OCI-LY7 (cell line): ENCODE results near the gene KDM5C. TPM values are rescaled to one million over a fixed set of nuclear protein-coding genes. Genes with fewer than 3 reads are reported as not detected.

Experiments
- BruUV-seq: library from RNA; stranded (reverse); fragments of 400-500 nt; replicated peaks from 2 replicates; lab custom pipeline; 2021; lab: Mats Ljungman, UMichigan
- CTCF ChIA-PET: fragments of 300-600 bp; sonication (Branson Sonifier 250); formaldehyde crosslinking; loops from one replicate; lab custom pipeline; 2022; ENCODE audit warnings: antibody characterized with exemption; ENCODE audit not compliant: unreplicated experiment; lab: Charles Lee
- POLR2A ChIA-PET: fragments of 300-600 bp; sonication (Branson Sonifier 250); formaldehyde crosslinking; loops from one replicate; lab custom pipeline; 2022; ENCODE audit warnings: antibody characterized with exemption; lab: Charles Lee
- DNase-seq: peaks from one replicate; pipeline ENCODE4 v3.0.0-alpha.2; 2015; ENCODE audit warnings: low spot score
- H2AFZ ChIP-seq: fragments of 200-600 bp; sonication (generic), shearing (Covaris generic); 2 replicates; pipeline ENCODE4 v1.6.1; 2014; ENCODE audit warnings: mild to moderate bottlenecking, antibody characterized with exemption, low read length, moderate library complexity
- H3K27ac ChIP-seq: fragments of 200-600 bp; sonication (generic); 2 replicates; pipeline ENCODE4 v1.5.1; 2014; ENCODE audit warnings: mixed run types, low read depth, mild to moderate bottlenecking, moderate library complexity, low read length, inconsistent platforms; ENCODE audit not compliant: poor library complexity, severe bottlenecking
- H3K36me3 ChIP-seq: fragments of 200-600 bp; sonication (generic); 2 replicates; pipeline ENCODE4 v1.6.1; 2014; ENCODE audit warnings: mild to moderate bottlenecking, antibody characterized with exemption, low read length, moderate library complexity, mixed read lengths; ENCODE audit not compliant: insufficient read depth
- H3K4me1 ChIP-seq: fragments of 200-600 bp; sonication (generic); 2 replicates; pipeline ENCODE4 v1.5.1; 2014; ENCODE audit warnings: mild to moderate bottlenecking, low read length; ENCODE audit not compliant: insufficient read depth, poor library complexity, severe bottlenecking
- H3K4me2 ChIP-seq: fragments of 200-600 bp; sonication (generic); 2 replicates; pipeline ENCODE4 v1.6.1; 2014; ENCODE audit warnings: mild to moderate bottlenecking, low read length
- H3K4me3 ChIP-seq: fragments of 200-600 bp; sonication (generic); 2 replicates; pipeline ENCODE4 v1.5.1; 2014; ENCODE audit warnings: mild to moderate bottlenecking, low read depth, low read length; ENCODE audit not compliant: poor library complexity, severe bottlenecking
- H3K79me2 ChIP-seq: fragments of 200-600 bp; sonication (generic); 2 replicates; pipeline ENCODE4 v1.6.1; 2016; ENCODE audit warnings: low read depth, mild to moderate bottlenecking, low read length, moderate library complexity, mixed read lengths; ENCODE audit not compliant: insufficient read depth
- H3K9me2 ChIP-seq: fragments of 200-600 bp; sonication (generic); 2 replicates; pipeline ENCODE4 v1.6.1; 2016; ENCODE audit warnings: mild to moderate bottlenecking, low read length, mixed read lengths; ENCODE audit not compliant: insufficient read depth
- H3K9me3 ChIP-seq: fragments of 200-600 bp; sonication (generic); 2 replicates; pipeline ENCODE4 v1.6.1; 2014; ENCODE audit warnings: mild to moderate bottlenecking, mixed run types, low read length, mixed read lengths
- H4K20me1 ChIP-seq: fragments of 200-600 bp; sonication (generic); 2 replicates; pipeline ENCODE4 v1.6.1; 2014; ENCODE audit warnings: mild to moderate bottlenecking, antibody characterized with exemption, low read length, moderate library complexity, mixed read lengths; ENCODE audit not compliant: insufficient read depth
- CTCF ChIP-seq: fragments of 200-600 bp; sonication (generic); conservative IDR thresholded peaks from 2 replicates; pipeline ENCODE4 v1.5.1; 2014; ENCODE audit warnings: mild to moderate bottlenecking, antibody characterized with exemption, low read length, moderate library complexity, mixed read lengths
- EZH2phosphoT487 ChIP-seq: fragments of 200-600 bp; sonication (generic); IDR thresholded peaks from 2 replicates; pipeline ENCODE4 v1.6.1; 2018; ENCODE audit warnings: low read depth, borderline replicate concordance, mild to moderate bottlenecking, mixed run types, antibody characterized with exemption, low read length, moderate library complexity, mixed read lengths
- intact Hi-C: fragments of 100-400 bp; cut with micrococcal nuclease; formaldehyde crosslinking; loops from one replicate; pipeline ENCODE4 v1.10.0; 2022; ENCODE audit not compliant: unreplicated experiment
- total RNA-seq, 2 experiments: library from RNA; depleted of rRNA in 1 of 2; stranded (reverse); fragments of >200 nt in 1 of 2; shearing (Covaris generic) in 1 of 2; gene quantifications; 2 replicates each; pipeline ENCODE4 v1.2.3, GENCODE V29; 2014 to 2022

The KDM5C gene
- total RNA-seq, 2 experiments from 2014 or later, result 54.8 to 90.5 TPM

GRCh38 chrX:53163436-53163835 lies 61.6 kb downstream of the KDM5C start:
- TF ChIP-seq EZH2phosphoT487 (no peak), CTCF (no peak)
- H3K79me2 ChIP-seq, result no peaks in the 10 kb centered on the region; the same call in 1 of the 2 replicates
- H3K9me3 ChIP-seq, result no peaks in the 10 kb centered on the region
- no TSS peak for BruUV-seq
- H3K4me3 ChIP-seq, result no peak overlapping the region
- peaks cover 47% of the 10 kb centered on the region for H3K4me1 ChIP-seq
- ChIA-PET CTCF (no interaction called here), POLR2A (no interaction called here)
- intact Hi-C loops, result no loop called here
- H3K36me3 ChIP-seq, result no peaks in the 10 kb centered on the region
- no peak overlapping the region for H3K4me2 ChIP-seq
- H3K27ac ChIP-seq, result no peak overlapping the region
- DNase-seq, result no peak
- H3K9me2 ChIP-seq, result no peaks in the 10 kb centered on the region
- H2AFZ ChIP-seq, result no peak overlapping the region
- no peaks in the 10 kb centered on the region for H4K20me1 ChIP-seq

- ChIA-PET POLR2A (no interaction called here), CTCF (no interaction called here)
- no peak for DNase-seq
- Histone ChIP-seq H3K4me1 (peaks cover 20% of the 10 kb centered on the region), H3K4me2 (no peak overlapping the region), H2AFZ (no peak overlapping the region), H3K9me2 (no peaks in the 10 kb centered on the region), H3K4me3 (no peak overlapping the region), H4K20me1 (no peaks in the 10 kb centered on the region), H3K27ac (no peak overlapping the region), H3K36me3 (no peaks in the 10 kb centered on the region; the same call in 1 of the 2 replicates), H3K79me2 (no peaks in the 10 kb centered on the region; the same call in 1 of the 2 replicates), H3K9me3 (no peaks in the 10 kb centered on the region)
- no TSS peak for BruUV-seq
- intact Hi-C loops, result no loop called here
- TF ChIP-seq EZH2phosphoT487, result no peak
- no peak for TF ChIP-seq CTCF
Measured at GRCh38 chrX:53160297-53160983, 64.6 kb downstream of the KDM5C start.

- no peaks in the 10 kb centered on the region for H3K79me2 ChIP-seq
- ChIA-PET POLR2A (no interaction called here), CTCF (no interaction called here)
- H3K27ac ChIP-seq, result no peak overlapping the region
- H3K4me2 ChIP-seq, result no peak overlapping the region
- BruUV-seq, result no TSS peak
- H3K4me3 ChIP-seq, result no peak overlapping the region
- H3K9me3 ChIP-seq, result no peaks in the 10 kb centered on the region
- H4K20me1 ChIP-seq, result no peaks in the 10 kb centered on the region
- no peaks in the 10 kb centered on the region; the same call in 1 of the 2 replicates for H3K36me3 ChIP-seq
- peaks cover 8% of the 10 kb centered on the region for H3K4me1 ChIP-seq
- no peak overlapping the region for H2AFZ ChIP-seq
- TF ChIP-seq EZH2phosphoT487 (no peak), CTCF (no peak)
- no peak for DNase-seq
- intact Hi-C loops, result no loop called here
- no peaks in the 10 kb centered on the region for H3K9me2 ChIP-seq
Measured at GRCh38 chrX:53159184-53159583, 65.8 kb downstream of the KDM5C start.
